ENCODE data around the gene INCA1. TPM values are rescaled to one million over a fixed set of nuclear protein-coding genes. Genes with fewer than 3 reads are reported as not detected.

The INCA1 gene, protein sequence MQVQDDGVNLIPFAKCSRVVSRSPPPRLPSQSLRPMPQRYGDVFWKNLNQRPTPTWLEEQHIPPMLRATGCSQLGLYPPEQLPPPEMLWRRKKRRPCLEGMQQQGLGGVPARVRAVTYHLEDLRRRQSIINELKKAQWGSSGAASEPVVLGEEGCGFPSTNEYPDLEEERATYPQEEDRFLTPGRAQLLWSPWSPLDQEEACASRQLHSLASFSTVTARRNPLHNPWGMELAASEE
- 1 to 10 TPM; 2.1 to 4.9 (median 4.0) TPM for polyA plus RNA-seq
- long read RNA-seq, donor 1 = 0 reads
- long read RNA-seq, donor 2, partial matches to known transcripts = 5 of 5 reads
- long read RNA-seq, donor 2, other reads (novel, unspliced or antisense) = 0 of 5 reads
- long read RNA-seq, donor 3, partial matches to known transcripts = 29 of 29 reads
- long read RNA-seq, donor 3, other reads (novel, unspliced or antisense) = 0 of 29 reads
- long read RNA-seq, donor 4 = 0 reads
- long read RNA-seq, donor 5, partial matches to known transcripts = 53 of 53 reads
- long read RNA-seq, donor 5, other reads (novel, unspliced or antisense) = 0 of 53 reads
- long read RNA-seq, donor 6 = 0 reads
- long read RNA-seq, donor 7, partial matches to known transcripts = 8 of 35 reads
- long read RNA-seq, donor 7, other reads (novel, unspliced or antisense) = 27 of 35 reads
- long read RNA-seq, donor 8 = 0 reads
- long read RNA-seq, donor 9 = 0 reads
- long read RNA-seq, donor 10, partial matches to known transcripts = 12 of 17 reads
- long read RNA-seq, donor 10, other reads (novel, unspliced or antisense) = 5 of 17 reads

- peaks cover 6 to 40% (median 11%) of the 10 kb centered on the region in 3 donors for H3K36me3 ChIP-seq (ENCODE audit: control insufficient read depth in 3 of 3, insufficient read depth in 2 of 3, low read depth in 1 of 3, low read length in 3 of 3)
- no peaks in the 10 kb centered on the region for H3K27me3 ChIP-seq (ENCODE audit: control insufficient read depth in 3 of 3, insufficient read depth in 3 of 3, low read length in 3 of 3)
- peak within 1 kb of the TSS; percentile 84 to 93 (median 89) for H3K27ac ChIP-seq (ENCODE audit: low read depth in 1 of 3, low read length in 2 of 3)
- FAIRE-seq (no peak), DNase-seq (peak; percentile 92 to 97)
- H3K4me3 ChIP-seq (ENCODE audit: low read depth in 1 of 3, low read length in 3 of 3) = peak within 1 kb of the TSS; percentile 97 to 98 (median 98)
- H3K9me3 ChIP-seq (ENCODE audit: control insufficient read depth in 2 of 2, insufficient read depth in 1 of 2, low read depth in 1 of 2, low read length in 1 of 2) = no peaks in the 10 kb centered on the region
- H3K4me1 ChIP-seq (ENCODE audit: control insufficient read depth in 3 of 3, insufficient read depth in 2 of 3, low read depth in 1 of 3, low read length in 2 of 3) = peaks cover 0 to 26% (median 13%) of the 10 kb centered on the region in 3 donors
- 0 to 1% (median 0%) methylated on average over 54 to 93 of the region's 93 CpGs for WGBS, 3 donors
Measured at GRCh38 chr17:4997302-4998026, at the start of gene INCA1, which contains the start of gene KIF1C. INCA1 (minus strand) TSS chr17:4997522; CDS start chr17:4994437, 3,085 bp downstream. KIF1C (plus strand) TSS chr17:4997950; CDS start chr17:5000247, 2,297 bp downstream.

- Histone ChIP-seq H3K27me3 (ENCODE audit: control insufficient read depth in 3 of 3, insufficient read depth in 3 of 3, low read length in 3 of 3) (no peaks in the 10 kb centered on the region), H3K27ac (ENCODE audit: low read depth in 1 of 3, low read length in 2 of 3) (peak overlapping the region; percentile 66 to 91 (median 89)), H3K4me1 (ENCODE audit: control insufficient read depth in 3 of 3, insufficient read depth in 2 of 3, low read depth in 1 of 3, low read length in 2 of 3) (peaks cover 0 to 42% (median 9%) of the 10 kb centered on the region in 3 donors), H3K4me3 (ENCODE audit: low read depth in 1 of 3, low read length in 3 of 3) (no peak overlapping the region), H3K9me3 (ENCODE audit: control insufficient read depth in 2 of 2, insufficient read depth in 1 of 2, low read depth in 1 of 2, low read length in 1 of 2) (peaks cover 0 to under 1% of the 10 kb centered on the region in 2 donors), H3K36me3 (ENCODE audit: control insufficient read depth in 3 of 3, insufficient read depth in 2 of 3, low read depth in 1 of 3, low read length in 3 of 3) (no peaks in the 10 kb centered on the region)
- FAIRE-seq = peak; percentile 62
- 9 to 56% (median 21%) methylated on average over 6 of the region's 6 CpGs for WGBS, 3 donors
- peak; percentile 79 to 80 for DNase-seq
Measured at GRCh38 chr17:5045496-5045895, 48.2 kb upstream of the INCA1 start.

GRCh38 chr17:5044630-5045029 lies 47.3 kb upstream of the INCA1 start:
- Histone ChIP-seq H3K4me3 (ENCODE audit: low read depth in 1 of 3, low read length in 3 of 3) (no peak overlapping the region), H3K27me3 (ENCODE audit: control insufficient read depth in 3 of 3, insufficient read depth in 3 of 3, low read length in 3 of 3) (no peaks in the 10 kb centered on the region), H3K27ac (ENCODE audit: low read depth in 1 of 3, low read length in 2 of 3) (peak overlapping the region; percentile 66 to 91 (median 89)), H3K9me3 (ENCODE audit: control insufficient read depth in 2 of 2, insufficient read depth in 1 of 2, low read depth in 1 of 2, low read length in 1 of 2) (peaks cover 0 to 4% of the 10 kb centered on the region in 2 donors), H3K36me3 (ENCODE audit: control insufficient read depth in 3 of 3, insufficient read depth in 2 of 3, low read depth in 1 of 3, low read length in 3 of 3) (no peaks in the 10 kb centered on the region), H3K4me1 (ENCODE audit: control insufficient read depth in 3 of 3, insufficient read depth in 2 of 3, low read depth in 1 of 3, low read length in 2 of 3) (peaks cover 0 to 42% (median 9%) of the 10 kb centered on the region in 3 donors)
- no peak for FAIRE-seq
- 21 to 63% (median 26%) methylated on average over 5 of the region's 5 CpGs for WGBS, 3 donors
- DNase-seq = peak; percentile 69 to 92

GRCh38 chr17:5043524-5043923 lies 46.2 kb upstream of the INCA1 start:
- FAIRE-seq (no peak), DNase-seq (no peak)
- Histone ChIP-seq H3K27ac (ENCODE audit: low read depth in 1 of 3, low read length in 2 of 3) (peak overlapping the region in 2 of 3 donors; percentile 39 to 83), H3K36me3 (ENCODE audit: control insufficient read depth in 3 of 3, insufficient read depth in 2 of 3, low read depth in 1 of 3, low read length in 3 of 3) (no peaks in the 10 kb centered on the region), H3K27me3 (ENCODE audit: control insufficient read depth in 3 of 3, insufficient read depth in 3 of 3, low read length in 3 of 3) (no peaks in the 10 kb centered on the region), H3K4me1 (ENCODE audit: control insufficient read depth in 3 of 3, insufficient read depth in 2 of 3, low read depth in 1 of 3, low read length in 2 of 3) (peaks cover 0 to 42% (median 9%) of the 10 kb centered on the region in 3 donors), H3K9me3 (ENCODE audit: control insufficient read depth in 2 of 2, insufficient read depth in 1 of 2, low read depth in 1 of 2, low read length in 1 of 2) (peaks cover 0 to 4% of the 10 kb centered on the region in 2 donors), H3K4me3 (ENCODE audit: low read depth in 1 of 3, low read length in 3 of 3) (no peak overlapping the region)
- 95 to 100% (median 97%) methylated on average over 1 of the region's 1 CpG for WGBS, 3 donors

GRCh38 chr17:5042157-5043022 lies 45.1 kb upstream of the INCA1 start:
- H3K27ac ChIP-seq (ENCODE audit: low read depth in 1 of 3, low read length in 2 of 3) = peak overlapping the region; percentile 83 to 91 (median 84)
- peak overlapping the region in 2 of 3 donors; percentile 9 to 21 for H3K4me3 ChIP-seq (ENCODE audit: low read depth in 1 of 3, low read length in 3 of 3)
- peak; percentile 88 to 96 for DNase-seq
- H3K4me1 ChIP-seq (ENCODE audit: control insufficient read depth in 3 of 3, insufficient read depth in 2 of 3, low read depth in 1 of 3, low read length in 2 of 3) = peaks cover 0 to 37% (median 9%) of the 10 kb centered on the region in 3 donors
- FAIRE-seq = no peak
- H3K9me3 ChIP-seq (ENCODE audit: control insufficient read depth in 2 of 2, insufficient read depth in 1 of 2, low read depth in 1 of 2, low read length in 1 of 2) = peaks cover 0 to 4% of the 10 kb centered on the region in 2 donors
- no peaks in the 10 kb centered on the region for H3K27me3 ChIP-seq (ENCODE audit: control insufficient read depth in 3 of 3, insufficient read depth in 3 of 3, low read length in 3 of 3)
- WGBS, 3 donors = 17 to 52% (median 25%) methylated on average over 15 of the region's 15 CpGs
- H3K36me3 ChIP-seq (ENCODE audit: control insufficient read depth in 3 of 3, insufficient read depth in 2 of 3, low read depth in 1 of 3, low read length in 3 of 3) = no peaks in the 10 kb centered on the region

- peak; percentile 50 to 71 for DNase-seq
- WGBS, 3 donors = 3 to 8% (median 6%) methylated on average over 23 to 24 of the region's 24 CpGs
- FAIRE-seq = no peak
Measured at GRCh38 chr17:5035315-5035714, 38.0 kb upstream of the INCA1 start, which contains the start of gene SLC52A1. SLC52A1 (minus strand) TSS chr17:5035426; CDS start chr17:5034606, 820 bp downstream.

DNA sequence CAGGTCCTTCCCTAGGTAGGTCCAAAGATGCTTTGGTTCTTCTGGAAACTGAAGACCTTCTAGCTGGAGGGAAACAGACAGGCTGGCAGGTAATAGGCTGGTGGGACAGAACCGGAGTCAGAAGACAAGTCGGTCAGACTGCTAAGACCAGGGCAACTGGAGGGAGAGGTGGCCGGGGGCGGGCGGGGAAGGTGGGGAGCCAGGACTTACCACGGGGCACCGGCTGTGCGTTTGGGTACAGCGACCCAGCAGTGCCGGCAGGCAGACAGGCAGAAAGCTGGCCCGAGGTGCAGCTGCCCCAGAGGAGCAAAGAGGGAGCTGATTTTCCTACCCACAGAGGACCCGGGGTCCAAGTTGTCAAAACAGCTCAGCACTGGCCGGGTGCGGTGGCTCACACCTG lies 37.3 kb upstream of the INCA1 start:
- FAIRE-seq = no peak
- peaks cover 0 to 8% (median 3%) of the 10 kb centered on the region in 3 donors for H3K4me1 ChIP-seq (ENCODE audit: control insufficient read depth in 3 of 3, insufficient read depth in 2 of 3, low read depth in 1 of 3, low read length in 2 of 3)
- no peak for DNase-seq
- no peaks in the 10 kb centered on the region for H3K9me3 ChIP-seq (ENCODE audit: control insufficient read depth in 2 of 2, insufficient read depth in 1 of 2, low read depth in 1 of 2, low read length in 1 of 2)
- H3K27ac ChIP-seq (ENCODE audit: low read depth in 1 of 3, low read length in 2 of 3) = peak overlapping the region in 1 of 3 donors; percentile 64
- WGBS, 3 donors = 22 to 69% (median 35%) methylated on average over 14 of the region's 14 CpGs
- H3K4me3 ChIP-seq (ENCODE audit: low read depth in 1 of 3, low read length in 3 of 3) = peak overlapping the region in 1 of 3 donors; percentile 50
- H3K36me3 ChIP-seq (ENCODE audit: control insufficient read depth in 3 of 3, insufficient read depth in 2 of 3, low read depth in 1 of 3, low read length in 3 of 3) = peaks cover 0 to 10% (median 0%) of the 10 kb centered on the region in 3 donors
- H3K27me3 ChIP-seq (ENCODE audit: control insufficient read depth in 3 of 3, insufficient read depth in 3 of 3, low read length in 3 of 3) = no peaks in the 10 kb centered on the region

More at GRCh38 chr17:5035315-5035714, 38.0 kb upstream of the INCA1 start, which contains the start of gene SLC52A1:
- H3K27me3 ChIP-seq (ENCODE audit: control insufficient read depth in 3 of 3, insufficient read depth in 3 of 3, low read length in 3 of 3) = no peaks in the 10 kb centered on the region
- peak within 1 kb of the TSS in 2 of 3 donors; percentile 38 to 50 for H3K4me3 ChIP-seq (ENCODE audit: low read depth in 1 of 3, low read length in 3 of 3)
- H3K4me1 ChIP-seq (ENCODE audit: control insufficient read depth in 3 of 3, insufficient read depth in 2 of 3, low read depth in 1 of 3, low read length in 2 of 3) = peaks cover 0 to 8% (median 3%) of the 10 kb centered on the region in 3 donors
- H3K9me3 ChIP-seq (ENCODE audit: control insufficient read depth in 2 of 2, insufficient read depth in 1 of 2, low read depth in 1 of 2, low read length in 1 of 2) = peaks cover 0 to 1% of the 10 kb centered on the region in 2 donors
- peaks cover 0 to 10% (median 0%) of the 10 kb centered on the region in 3 donors for H3K36me3 ChIP-seq (ENCODE audit: control insufficient read depth in 3 of 3, insufficient read depth in 2 of 3, low read depth in 1 of 3, low read length in 3 of 3)
- peak within 1 kb of the TSS in 1 of 3 donors; percentile 64 for H3K27ac ChIP-seq (ENCODE audit: low read depth in 1 of 3, low read length in 2 of 3)
